ENCODE results near the gene KLHL10.
"Not testable (repeated sequence)": the region's sequence is repeated elsewhere in the genome, so short reads cannot be mapped to it uniquely, and the experiment has no call there.

DNA sequence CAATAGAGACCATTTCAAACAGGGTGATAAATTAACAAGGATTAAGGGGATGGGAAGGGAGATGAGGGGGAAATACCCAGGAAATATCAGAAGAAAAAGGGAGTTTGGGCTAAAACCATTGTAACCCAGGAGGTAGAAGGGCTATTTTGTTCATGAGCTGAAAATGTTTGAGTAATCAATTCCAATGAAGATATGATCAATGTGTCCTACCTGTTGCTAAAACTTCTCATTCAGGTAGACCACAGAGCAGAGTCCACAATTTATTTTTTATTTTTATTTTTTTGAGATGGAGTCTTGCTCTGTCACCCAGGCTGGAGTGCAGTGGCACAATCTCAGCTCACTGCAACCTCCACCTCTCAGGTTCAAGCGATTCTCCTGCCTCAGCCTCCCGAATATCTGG lies 1.8 kb downstream of the KLHL10 start:
- TF ChIP-seq, protein P1, sequence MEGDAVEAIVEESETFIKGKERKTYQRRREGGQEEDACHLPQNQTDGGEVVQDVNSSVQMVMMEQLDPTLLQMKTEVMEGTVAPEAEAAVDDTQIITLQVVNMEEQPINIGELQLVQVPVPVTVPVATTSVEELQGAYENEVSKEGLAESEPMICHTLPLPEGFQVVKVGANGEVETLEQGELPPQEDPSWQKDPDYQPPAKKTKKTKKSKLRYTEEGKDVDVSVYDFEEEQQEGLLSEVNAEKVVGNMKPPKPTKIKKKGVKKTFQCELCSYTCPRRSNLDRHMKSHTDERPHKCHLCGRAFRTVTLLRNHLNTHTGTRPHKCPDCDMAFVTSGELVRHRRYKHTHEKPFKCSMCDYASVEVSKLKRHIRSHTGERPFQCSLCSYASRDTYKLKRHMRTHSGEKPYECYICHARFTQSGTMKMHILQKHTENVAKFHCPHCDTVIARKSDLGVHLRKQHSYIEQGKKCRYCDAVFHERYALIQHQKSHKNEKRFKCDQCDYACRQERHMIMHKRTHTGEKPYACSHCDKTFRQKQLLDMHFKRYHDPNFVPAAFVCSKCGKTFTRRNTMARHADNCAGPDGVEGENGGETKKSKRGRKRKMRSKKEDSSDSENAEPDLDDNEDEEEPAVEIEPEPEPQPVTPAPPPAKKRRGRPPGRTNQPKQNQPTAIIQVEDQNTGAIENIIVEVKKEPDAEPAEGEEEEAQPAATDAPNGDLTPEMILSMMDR (IDR thresholded peaks at IDR 0.05), result not testable (repeated sequence)
- TF ChIP-seq ZFX (IDR thresholded peaks at IDR 0.05; ENCODE audit: borderline replicate concordance), result not testable (repeated sequence)

Data from 22Rv1 (cell line).